ENCODE results near the gene ITPR3. TPM values are rescaled to one million over a fixed set of nuclear protein-coding genes. Genes with fewer than 3 reads are reported as not detected.

The ITPR3 gene
- total RNA-seq, 4 donors from 2014 or later: 13.8 to 23.5 (median 19.6) TPM

DNA sequence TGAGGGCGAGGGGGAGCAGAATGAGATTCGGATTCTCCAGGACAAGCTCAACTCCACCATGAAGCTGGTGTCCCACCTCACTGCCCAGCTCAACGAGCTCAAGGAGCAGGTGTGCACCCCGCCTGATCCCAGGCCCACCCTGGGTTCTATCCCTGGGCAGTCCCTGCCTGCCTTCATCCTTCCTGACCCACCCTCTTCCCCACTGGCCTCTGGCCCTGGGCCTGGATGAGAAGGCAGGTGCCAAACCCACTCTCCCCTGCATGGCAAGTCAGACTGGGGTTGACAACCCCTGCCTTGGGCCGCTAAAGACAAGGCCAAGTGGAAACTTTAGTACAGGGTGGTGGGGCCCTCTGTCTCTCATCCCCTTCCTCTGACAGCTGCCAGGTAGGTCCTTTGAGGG lies 73.9 kb downstream of the ITPR3 start:
- TF ChIP-seq, protein P1, sequence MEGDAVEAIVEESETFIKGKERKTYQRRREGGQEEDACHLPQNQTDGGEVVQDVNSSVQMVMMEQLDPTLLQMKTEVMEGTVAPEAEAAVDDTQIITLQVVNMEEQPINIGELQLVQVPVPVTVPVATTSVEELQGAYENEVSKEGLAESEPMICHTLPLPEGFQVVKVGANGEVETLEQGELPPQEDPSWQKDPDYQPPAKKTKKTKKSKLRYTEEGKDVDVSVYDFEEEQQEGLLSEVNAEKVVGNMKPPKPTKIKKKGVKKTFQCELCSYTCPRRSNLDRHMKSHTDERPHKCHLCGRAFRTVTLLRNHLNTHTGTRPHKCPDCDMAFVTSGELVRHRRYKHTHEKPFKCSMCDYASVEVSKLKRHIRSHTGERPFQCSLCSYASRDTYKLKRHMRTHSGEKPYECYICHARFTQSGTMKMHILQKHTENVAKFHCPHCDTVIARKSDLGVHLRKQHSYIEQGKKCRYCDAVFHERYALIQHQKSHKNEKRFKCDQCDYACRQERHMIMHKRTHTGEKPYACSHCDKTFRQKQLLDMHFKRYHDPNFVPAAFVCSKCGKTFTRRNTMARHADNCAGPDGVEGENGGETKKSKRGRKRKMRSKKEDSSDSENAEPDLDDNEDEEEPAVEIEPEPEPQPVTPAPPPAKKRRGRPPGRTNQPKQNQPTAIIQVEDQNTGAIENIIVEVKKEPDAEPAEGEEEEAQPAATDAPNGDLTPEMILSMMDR (IDR thresholded peaks at IDR 0.05; ENCODE audit: low read depth): no peak

DNA sequence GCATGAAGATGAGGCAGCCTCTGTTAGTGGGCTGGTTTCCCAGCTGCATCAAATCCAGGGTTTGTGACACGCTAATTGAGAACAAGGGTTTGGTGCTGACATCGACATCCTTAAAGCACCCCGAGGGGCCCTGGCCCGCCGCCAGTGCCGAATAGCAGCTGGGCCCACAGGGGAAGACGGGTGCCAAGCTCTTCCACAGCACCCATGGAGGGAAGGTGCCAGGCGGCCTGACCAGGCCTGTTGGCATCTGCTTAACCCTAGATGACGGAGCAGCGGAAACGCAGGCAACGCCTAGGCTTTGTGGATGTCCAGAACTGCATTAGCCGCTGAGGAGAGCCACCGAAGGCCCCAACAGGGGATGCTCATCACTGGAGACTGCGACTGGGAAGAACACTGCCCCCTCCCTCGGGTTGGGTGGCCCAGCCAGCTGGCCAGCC lies 74.3 kb downstream of the ITPR3 start:
- TF ChIP-seq, protein P1 (IDR thresholded peaks at IDR 0.05; ENCODE audit: low read depth): no peak

DNA sequence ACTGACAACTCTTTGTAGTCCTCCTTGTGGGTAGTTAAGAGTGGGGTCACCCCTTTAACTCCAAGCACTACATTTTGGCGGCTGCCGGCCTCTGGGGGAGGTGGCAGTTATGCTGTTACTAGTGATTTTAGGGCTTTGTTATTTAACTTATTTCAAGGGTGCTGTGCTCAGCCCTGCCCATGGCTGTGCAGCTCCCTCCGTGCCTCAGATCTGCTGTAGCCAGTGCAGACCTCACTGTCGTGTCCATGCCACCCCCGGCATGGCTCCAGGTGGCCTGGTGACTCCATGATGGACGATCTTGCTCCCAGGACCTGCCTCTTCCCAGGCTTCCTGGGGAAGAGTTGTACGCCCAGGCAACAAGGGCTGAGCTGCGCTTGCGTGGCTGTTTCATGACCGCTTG lies 75.0 kb downstream of the ITPR3 start:
- TF ChIP-seq, protein P1 (IDR thresholded peaks at IDR 0.05; ENCODE audit: low read depth): no peak

DNA sequence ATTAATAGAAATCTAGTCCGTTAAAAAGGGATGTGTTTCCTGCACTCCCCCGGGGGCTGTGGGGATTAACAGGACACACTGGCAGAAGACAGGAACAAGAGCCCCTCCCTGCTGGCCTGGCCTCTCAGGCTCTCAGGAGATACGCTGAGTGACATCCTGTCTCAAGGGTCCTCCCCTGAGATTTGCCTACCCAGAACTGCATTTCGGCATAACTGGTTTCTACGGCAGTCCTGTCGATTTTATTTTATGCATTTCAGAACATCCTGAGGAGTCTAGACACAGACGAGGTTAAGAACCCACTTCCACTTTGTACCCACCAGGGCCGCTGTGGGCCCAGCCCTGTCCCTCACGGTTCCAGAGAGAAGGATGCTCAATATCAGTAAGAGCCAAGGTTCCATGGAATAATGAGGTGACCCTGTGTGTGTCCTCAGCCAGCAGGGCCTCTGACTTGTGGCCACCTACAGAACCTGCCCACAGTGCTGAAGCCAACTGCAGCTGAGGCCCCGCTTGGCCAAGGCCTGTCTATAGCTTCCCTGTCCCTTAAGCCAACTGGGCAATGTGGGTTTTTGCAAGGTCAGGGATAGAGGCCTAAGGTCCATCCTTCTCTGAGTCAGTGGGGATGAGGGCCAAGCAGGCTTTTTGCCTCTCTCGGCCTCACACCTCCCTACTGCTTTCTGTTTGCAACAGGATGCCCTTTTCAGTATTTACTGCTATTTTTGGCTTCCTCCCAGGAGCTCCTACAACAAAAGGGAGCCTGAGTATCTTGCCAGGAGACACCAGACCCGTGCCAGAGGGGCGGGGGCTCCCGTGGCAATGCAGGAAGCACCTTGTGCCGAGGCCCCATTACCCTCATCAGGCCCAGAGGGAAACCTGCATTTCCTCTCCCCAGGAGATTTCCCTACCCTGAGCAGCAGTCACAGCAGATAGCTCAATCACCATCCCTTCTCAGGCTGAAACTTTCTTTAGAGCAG lies 75.7 kb downstream of the ITPR3 start:
- TF ChIP-seq, protein P1 (IDR thresholded peaks at IDR 0.05; ENCODE audit: low read depth): no peak

DNA sequence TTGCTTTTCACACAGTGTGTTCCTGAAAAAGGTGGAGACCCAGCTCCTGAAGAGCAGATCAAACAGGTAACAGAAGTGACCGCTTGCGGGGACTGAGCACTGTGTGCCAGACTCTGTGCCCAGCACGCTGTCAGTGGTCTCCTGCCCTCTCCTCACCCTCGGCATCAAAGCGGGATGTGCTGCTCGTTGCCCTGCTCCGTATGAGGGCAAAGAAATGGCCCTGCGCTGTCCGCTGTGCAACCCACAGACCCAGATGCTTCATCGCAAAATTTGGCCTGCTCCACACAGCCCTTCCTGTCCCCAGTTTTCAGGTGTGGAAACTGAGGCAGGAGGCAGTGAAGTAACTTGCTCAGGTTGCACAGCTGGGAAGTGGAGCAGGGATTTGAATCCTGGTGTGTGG lies 76.7 kb downstream of the ITPR3 start:
- TF ChIP-seq, protein P1 (IDR thresholded peaks at IDR 0.05; ENCODE audit: low read depth): no peak

DNA sequence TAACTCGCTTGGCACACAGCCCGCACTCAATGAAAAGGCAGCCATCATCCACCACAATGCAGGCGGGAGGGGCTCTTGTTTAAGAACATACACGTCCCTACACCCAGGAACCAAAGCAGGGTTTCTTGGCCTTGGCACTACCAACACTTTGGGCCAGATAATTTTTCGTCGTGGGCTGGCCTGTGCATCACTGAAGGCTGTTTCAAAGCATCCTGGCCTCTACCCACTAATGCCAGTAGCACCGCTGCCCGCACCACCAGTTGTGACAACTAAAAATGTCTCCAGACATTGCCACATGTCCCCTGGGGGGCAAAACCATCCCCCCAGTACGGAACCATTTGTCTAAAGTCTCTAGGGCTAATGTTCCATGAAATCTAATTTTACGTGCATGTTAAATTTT lies 77.4 kb downstream of the ITPR3 start:
- TF ChIP-seq, protein P1 (IDR thresholded peaks at IDR 0.05; ENCODE audit: low read depth): no peak

DNA sequence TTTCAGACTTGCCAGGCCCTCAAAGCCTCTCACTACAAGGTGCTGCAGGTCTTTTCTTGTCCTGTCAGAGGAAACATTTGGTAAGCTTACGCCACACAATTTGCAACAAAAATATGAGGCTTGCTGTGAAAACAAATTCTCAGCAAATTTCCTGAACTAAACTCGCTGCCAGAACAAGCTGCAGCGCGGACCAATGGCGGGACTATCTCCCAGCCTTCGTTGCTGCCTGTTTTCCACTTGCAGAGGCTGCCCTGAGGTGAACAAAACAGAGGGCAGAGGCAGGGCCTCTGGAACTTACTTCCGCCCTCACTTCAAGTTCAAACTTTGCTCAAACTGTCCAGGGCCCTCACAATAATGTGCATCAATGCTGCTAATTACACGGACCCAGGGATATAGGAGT lies 78.0 kb downstream of the ITPR3 start:
- TF ChIP-seq, protein P1 (IDR thresholded peaks at IDR 0.05; ENCODE audit: low read depth): no peak
